CD4-positive, alpha-beta T cell treated with Interleukin-15 for 1 hour (primary cell): Measurements from ENCODE around the gene FGGY.
"Not testable (repeated sequence)": the region's sequence is repeated elsewhere in the genome, so short reads cannot be mapped to it uniquely, and the experiment has no call there.

ENCODE experiments used
- DNase-seq: peaks from one replicate; pipeline ENCODE4 v3.0.0-alpha.2; 2020

Gene FGGY

GRCh38 chr1:59690171-59690930, 393.5 kb downstream of the FGGY start:
- no peak for DNase-seq

GRCh38 chr1:59691261-59691660, 394.4 kb downstream of the FGGY start:
- no peak for DNase-seq

GRCh38 chr1:59692591-59692990, 395.7 kb downstream of the FGGY start:
- DNase-seq, result peak; percentile 37

- DNase-seq, result no peak
Measured at GRCh38 chr1:59693406-59693805, 396.5 kb downstream of the FGGY start.

- no peak for DNase-seq
Measured at GRCh38 chr1:59695252-59695651, 398.4 kb downstream of the FGGY start.

GRCh38 chr1:59696421-59697115, 399.7 kb downstream of the FGGY start:
- peak; percentile 34 for DNase-seq

- no peak for DNase-seq
Measured at GRCh38 chr1:59697150-59697800, 400.4 kb downstream of the FGGY start.

- no peak for DNase-seq
Measured at GRCh38 chr1:59698386-59698785, 401.5 kb downstream of the FGGY start.

- DNase-seq, result peak; percentile 19
Measured at GRCh38 chr1:59699227-59699847, 402.4 kb downstream of the FGGY start.

- DNase-seq, result no peak
Measured at GRCh38 chr1:59701376-59701775, 404.5 kb downstream of the FGGY start.

GRCh38 chr1:59703226-59703917, 406.5 kb downstream of the FGGY start:
- no peak for DNase-seq

- DNase-seq, result no peak
Measured at GRCh38 chr1:59703918-59704378, 407.1 kb downstream of the FGGY start.

- no peak for DNase-seq
Measured at GRCh38 chr1:59704716-59705115, 407.8 kb downstream of the FGGY start.

- no peak for DNase-seq
Measured at GRCh38 chr1:59705466-59706302, 408.8 kb downstream of the FGGY start.

- no peak for DNase-seq
Measured at GRCh38 chr1:59706303-59706599, 409.4 kb downstream of the FGGY start.

GRCh38 chr1:59707178-59707791, 410.4 kb downstream of the FGGY start:
- no peak for DNase-seq

GRCh38 chr1:59709333-59709732, 412.4 kb downstream of the FGGY start:
- no peak for DNase-seq

- DNase-seq, result not testable (repeated sequence)
Measured at GRCh38 chr1:59710920-59711319, 414.0 kb downstream of the FGGY start.

- DNase-seq, result no peak
Measured at GRCh38 chr1:59714219-59714618, 417.3 kb downstream of the FGGY start.

- no peak for DNase-seq
Measured at GRCh38 chr1:59714966-59715365, 418.1 kb downstream of the FGGY start.

GRCh38 chr1:59716832-59717231, 419.9 kb downstream of the FGGY start:
- DNase-seq, result no peak
